ENCODE measurements around the gene DNER.

GRCh38 chr2:229620759-229621158 lies 93.6 kb downstream of the DNER start:
- TF ChIP-seq, protein P1, sequence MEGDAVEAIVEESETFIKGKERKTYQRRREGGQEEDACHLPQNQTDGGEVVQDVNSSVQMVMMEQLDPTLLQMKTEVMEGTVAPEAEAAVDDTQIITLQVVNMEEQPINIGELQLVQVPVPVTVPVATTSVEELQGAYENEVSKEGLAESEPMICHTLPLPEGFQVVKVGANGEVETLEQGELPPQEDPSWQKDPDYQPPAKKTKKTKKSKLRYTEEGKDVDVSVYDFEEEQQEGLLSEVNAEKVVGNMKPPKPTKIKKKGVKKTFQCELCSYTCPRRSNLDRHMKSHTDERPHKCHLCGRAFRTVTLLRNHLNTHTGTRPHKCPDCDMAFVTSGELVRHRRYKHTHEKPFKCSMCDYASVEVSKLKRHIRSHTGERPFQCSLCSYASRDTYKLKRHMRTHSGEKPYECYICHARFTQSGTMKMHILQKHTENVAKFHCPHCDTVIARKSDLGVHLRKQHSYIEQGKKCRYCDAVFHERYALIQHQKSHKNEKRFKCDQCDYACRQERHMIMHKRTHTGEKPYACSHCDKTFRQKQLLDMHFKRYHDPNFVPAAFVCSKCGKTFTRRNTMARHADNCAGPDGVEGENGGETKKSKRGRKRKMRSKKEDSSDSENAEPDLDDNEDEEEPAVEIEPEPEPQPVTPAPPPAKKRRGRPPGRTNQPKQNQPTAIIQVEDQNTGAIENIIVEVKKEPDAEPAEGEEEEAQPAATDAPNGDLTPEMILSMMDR (IDR thresholded peaks at IDR 0.05): no peak
- TF ChIP-seq POLR2AphosphoS5 (IDR thresholded peaks at IDR 0.05): no peak
- no peak for TF ChIP-seq POLR2A (IDR thresholded peaks at IDR 0.05)
